Measurements from ENCODE around the gene FHIT. TPM values are rescaled to one million over a fixed set of nuclear protein-coding genes. Genes with fewer than 3 reads are reported as not detected.

The FHIT gene
- total RNA-seq, 4 donors from 2014 or later, result 3.2 to 10.9 (median 6.4) TPM

GRCh38 chr3:59930170-59930569 is 1321.1 kb downstream of the FHIT start:
- no peak for ATAC-seq (ENCODE audit: low FRiP score)
- TF ChIP-seq CTCF (IDR thresholded peaks at IDR 0.05), result no peak
- no peak for DNase-seq (ENCODE audit: low spot score)

- ATAC-seq (ENCODE audit: low FRiP score) (no peak), DNase-seq (ENCODE audit: low spot score) (no peak)
- no peak for TF ChIP-seq CTCF (IDR thresholded peaks at IDR 0.05)
Measured at GRCh38 chr3:59927056-59927455, 1324.2 kb downstream of the FHIT start.

GRCh38 chr3:59925946-59926345 is 1325.3 kb downstream of the FHIT start:
- TF ChIP-seq CTCF (IDR thresholded peaks at IDR 0.05), result no peak
- DNase-seq (ENCODE audit: low spot score) (no peak), ATAC-seq (ENCODE audit: low FRiP score) (no peak)

- ATAC-seq (ENCODE audit: low FRiP score) (no peak), DNase-seq (ENCODE audit: low spot score) (no peak)
- no peak for TF ChIP-seq CTCF (IDR thresholded peaks at IDR 0.05)
Measured at GRCh38 chr3:59922192-59922591, 1329.1 kb downstream of the FHIT start.

- DNase-seq (ENCODE audit: low spot score) (no peak), ATAC-seq (ENCODE audit: low FRiP score) (no peak)
- TF ChIP-seq CTCF (IDR thresholded peaks at IDR 0.05), result no peak
Measured at GRCh38 chr3:59920822-59921221, 1330.4 kb downstream of the FHIT start.

GRCh38 chr3:59919586-59919985 is 1331.7 kb downstream of the FHIT start:
- DNase-seq (ENCODE audit: low spot score), result no peak
- no peak for TF ChIP-seq CTCF (IDR thresholded peaks at IDR 0.05)
- no peak for ATAC-seq (ENCODE audit: low FRiP score)

- ATAC-seq (ENCODE audit: low FRiP score), result no peak
- DNase-seq (ENCODE audit: low spot score), result no peak
Measured at GRCh38 chr3:59914251-59914650, 1337.0 kb downstream of the FHIT start.

More at GRCh38 chr3:59914251-59914650, 1337.0 kb downstream of the FHIT start:
- TF ChIP-seq CTCF (IDR thresholded peaks at IDR 0.05), result no peak

Data from omental fat pad (tissue), 4 donors.